HG03066 (cell line): Measurements from ENCODE around the gene PLXNA2.

Experiments
- ATAC-seq: cut with Tn5 transposase; IDR thresholded peaks from one replicate; pipeline ENCODE4 v1.9.1; 2021; ENCODE audit warnings: low read depth; ENCODE audit not compliant: unreplicated experiment

The PLXNA2 gene

GRCh38 chr1:208126108-208126507, 118.1 kb downstream of the PLXNA2 start:
- no peak for ATAC-seq

GRCh38 chr1:208122612-208123358, 121.4 kb downstream of the PLXNA2 start:
- no peak for ATAC-seq

- ATAC-seq, result no peak
Measured at GRCh38 chr1:208121813-208122364, 122.3 kb downstream of the PLXNA2 start.

- ATAC-seq, result no peak
Measured at GRCh38 chr1:208120431-208120790, 123.8 kb downstream of the PLXNA2 start.

- ATAC-seq, result no peak
Measured at GRCh38 chr1:208118841-208119606, 125.2 kb downstream of the PLXNA2 start.

- ATAC-seq, result no peak
Measured at GRCh38 chr1:208118306-208118705, 125.9 kb downstream of the PLXNA2 start.

- ATAC-seq, result no peak
Measured at GRCh38 chr1:208117826-208118225, 126.4 kb downstream of the PLXNA2 start.

- ATAC-seq, result no peak
Measured at GRCh38 chr1:208117409-208117808, 126.8 kb downstream of the PLXNA2 start.

GRCh38 chr1:208115924-208116640, 128.1 kb downstream of the PLXNA2 start:
- ATAC-seq, result no peak

GRCh38 chr1:208113011-208113410, 131.2 kb downstream of the PLXNA2 start:
- no peak for ATAC-seq

GRCh38 chr1:208112401-208112800, 131.8 kb downstream of the PLXNA2 start:
- no peak for ATAC-seq

- no peak for ATAC-seq
Measured at GRCh38 chr1:208111646-208112190, 132.5 kb downstream of the PLXNA2 start.

GRCh38 chr1:208110296-208110695, 133.9 kb downstream of the PLXNA2 start:
- no peak for ATAC-seq

- ATAC-seq, result no peak
Measured at GRCh38 chr1:208108646-208109330, 135.4 kb downstream of the PLXNA2 start.

GRCh38 chr1:208108213-208108608, 136.0 kb downstream of the PLXNA2 start:
- no peak for ATAC-seq

GRCh38 chr1:208107425-208108212, 136.6 kb downstream of the PLXNA2 start:
- ATAC-seq, result no peak

GRCh38 chr1:208106218-208106617, 138.0 kb downstream of the PLXNA2 start:
- ATAC-seq, result no peak

GRCh38 chr1:208105756-208106155, 138.4 kb downstream of the PLXNA2 start:
- ATAC-seq, result no peak
